Naive thymus-derived CD4-positive, alpha-beta T cell (primary cell): ENCODE measurements around the gene MINK1. TPM values are rescaled to one million over a fixed set of nuclear protein-coding genes. Genes with fewer than 3 reads are reported as not detected.

Source experiments
- ATAC-seq: fragments of 150-1000 bp; cut with Tn5 transposase; 2 replicates; pipeline ENCODE4 v1.10.0; 2021; ENCODE audit warnings: mild to moderate bottlenecking, moderate library complexity
- CTCF ChIA-PET: fragments of 350-600 bp; sonication (Branson Sonifier 250); formaldehyde crosslinking; loops from one replicate; lab custom pipeline; 2021; ENCODE audit warnings: antibody characterized with exemption; lab: Charles Lee
- POLR2A ChIA-PET: fragments of 350-600 bp; sonication (Branson Sonifier 250); formaldehyde crosslinking; loops from one replicate; lab custom pipeline; 2021; ENCODE audit warnings: antibody characterized with exemption, inconsistent platforms; lab: Charles Lee
- DNase-seq, 9 donors: peaks; one replicate each; pipeline versions ENCODE4 v3.0.0 to v3.0.0-alpha.2; 2020 to 2022; ENCODE audit warnings: mixed read lengths in 1 of 9
- H3K27ac ChIP-seq: one replicate; pipeline ENCODE4 v1.7.0; 2013; ENCODE audit warnings: mild to moderate bottlenecking, low read depth, low read length, moderate library complexity
- H3K27me3 ChIP-seq, 2 donors: one replicate each; pipeline ENCODE4 v1.7.0; 2013; ENCODE audit warnings: low read length in 2 of 2, mild to moderate bottlenecking in 2 of 2, moderate library complexity in 2 of 2; ENCODE audit not compliant: control insufficient read depth in 2 of 2, insufficient read depth in 2 of 2
- H3K36me3 ChIP-seq, 3 experiments: 1 replicate in 2 of 3; 2 replicates in 1 of 3; pipeline ENCODE4 v1.7.0; 2013; ENCODE audit warnings: low read length in 3 of 3, mild to moderate bottlenecking in 3 of 3, moderate library complexity in 1 of 3; ENCODE audit not compliant: insufficient read depth in 3 of 3, control insufficient read depth in 2 of 3
- H3K4me1 ChIP-seq, 2 donors: one replicate each; pipeline ENCODE4 v1.7.0; 2013; ENCODE audit warnings: low read length in 2 of 2, mild to moderate bottlenecking in 2 of 2, moderate library complexity in 1 of 2; ENCODE audit not compliant: control insufficient read depth in 2 of 2, insufficient read depth in 2 of 2
- H3K4me3 ChIP-seq: 2 replicates; pipeline ENCODE4 v1.7.0; 2013; ENCODE audit warnings: mild to moderate bottlenecking, low read length
- H3K9me3 ChIP-seq, 3 experiments: 1 replicate in 2 of 3; 2 replicates in 1 of 3; pipeline ENCODE4 v1.7.0; 2013; ENCODE audit warnings: low read length in 3 of 3; ENCODE audit not compliant: control insufficient read depth in 2 of 3
- H3K27ac Mint-ChIP-seq, 9 donors: one replicate each; pipeline ENCODE4 v1.8.0; 2020 to 2022; ENCODE audit warnings: mixed read lengths in 9 of 9, mild to moderate bottlenecking in 8 of 9, moderate library complexity in 5 of 9, inconsistent platforms in 2 of 9
- H3K27me3 Mint-ChIP-seq, 5 donors: one replicate each; pipeline ENCODE4 v1.8.0; 2021 to 2022; ENCODE audit warnings: mixed read lengths in 5 of 5, mild to moderate bottlenecking in 1 of 5
- H3K36me3 Mint-ChIP-seq, 5 donors: one replicate each; pipeline ENCODE4 v1.8.0; 2020 to 2022; ENCODE audit warnings: mixed read lengths in 5 of 5, mild to moderate bottlenecking in 3 of 5, inconsistent platforms in 1 of 5
- H3K4me1 Mint-ChIP-seq, 7 donors: one replicate each; pipeline ENCODE4 v1.8.0; 2020 to 2022; ENCODE audit warnings: mixed read lengths in 7 of 7, mild to moderate bottlenecking in 3 of 7, inconsistent platforms in 1 of 7
- H3K4me3 Mint-ChIP-seq, 10 donors: one replicate each; pipeline ENCODE4 v1.8.0; 2020 to 2022; ENCODE audit warnings: mild to moderate bottlenecking in 10 of 10, mixed read lengths in 10 of 10, moderate library complexity in 6 of 10, inconsistent platforms in 2 of 10
- H3K9me3 Mint-ChIP-seq, 11 donors: one replicate each; pipeline ENCODE4 v1.8.0; 2020 to 2022; ENCODE audit warnings: mixed read lengths in 11 of 11, mild to moderate bottlenecking in 4 of 11, inconsistent platforms in 1 of 11, moderate library complexity in 1 of 11
- intact Hi-C, 2 donors: fragments of 100-400 bp; cut with micrococcal nuclease; formaldehyde crosslinking; loops; one replicate each; pipeline ENCODE4 v1.15.1; 2023
- polyA plus RNA-seq, 2 donors: library from polyadenylated mRNA; unstranded; fragments of 300-500 nt; fragmentation: Illumina TruSeq; gene quantifications; one replicate each; pipeline ENCODE4 v1.2.3, GENCODE V29; 2021
- total RNA-seq, 6 experiments: library from RNA in 5 of 6; stranded (reverse) in 5 of 6; gene quantifications; 1 replicate in 5 of 6; 2 replicates in 1 of 6; pipeline ENCODE4 v1.2.3 and lab custom pipeline; 2021 to 2026

MINK1 gene
- total and polyA plus RNA-seq, 7 experiments from 2014 or later: 8.3 to 142 (median 102) TPM

DNA sequence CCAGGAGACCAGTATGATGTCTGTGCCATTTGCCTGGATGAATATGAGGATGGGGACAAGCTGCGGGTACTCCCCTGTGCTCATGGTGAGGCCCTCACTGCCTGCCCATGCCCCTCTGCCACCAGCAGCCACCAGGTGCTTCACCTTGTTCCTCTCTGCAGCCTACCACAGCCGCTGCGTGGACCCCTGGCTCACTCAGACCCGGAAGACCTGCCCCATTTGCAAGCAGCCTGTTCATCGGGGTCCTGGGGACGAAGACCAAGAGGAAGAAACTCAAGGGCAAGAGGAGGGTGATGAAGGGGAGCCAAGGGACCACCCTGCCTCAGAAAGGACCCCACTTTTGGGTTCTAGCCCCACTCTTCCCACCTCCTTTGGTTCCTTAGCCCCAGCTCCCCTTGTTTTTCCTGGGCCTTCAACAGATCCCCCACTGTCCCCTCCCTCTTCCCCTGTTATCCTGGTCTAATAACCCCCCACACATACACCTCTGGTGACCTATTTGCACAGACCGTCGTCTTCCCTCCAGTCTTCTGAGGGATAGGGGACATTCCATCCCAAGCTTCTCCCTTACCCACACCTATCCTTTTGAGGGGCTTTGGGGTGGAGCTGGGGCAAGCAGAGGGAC lies 111.5 kb downstream of the MINK1 start:
- peaks cover 0 to 6% (median 0%) of the 10 kb centered on the region in 11 donors for H3K9me3 Mint-ChIP-seq

DNA sequence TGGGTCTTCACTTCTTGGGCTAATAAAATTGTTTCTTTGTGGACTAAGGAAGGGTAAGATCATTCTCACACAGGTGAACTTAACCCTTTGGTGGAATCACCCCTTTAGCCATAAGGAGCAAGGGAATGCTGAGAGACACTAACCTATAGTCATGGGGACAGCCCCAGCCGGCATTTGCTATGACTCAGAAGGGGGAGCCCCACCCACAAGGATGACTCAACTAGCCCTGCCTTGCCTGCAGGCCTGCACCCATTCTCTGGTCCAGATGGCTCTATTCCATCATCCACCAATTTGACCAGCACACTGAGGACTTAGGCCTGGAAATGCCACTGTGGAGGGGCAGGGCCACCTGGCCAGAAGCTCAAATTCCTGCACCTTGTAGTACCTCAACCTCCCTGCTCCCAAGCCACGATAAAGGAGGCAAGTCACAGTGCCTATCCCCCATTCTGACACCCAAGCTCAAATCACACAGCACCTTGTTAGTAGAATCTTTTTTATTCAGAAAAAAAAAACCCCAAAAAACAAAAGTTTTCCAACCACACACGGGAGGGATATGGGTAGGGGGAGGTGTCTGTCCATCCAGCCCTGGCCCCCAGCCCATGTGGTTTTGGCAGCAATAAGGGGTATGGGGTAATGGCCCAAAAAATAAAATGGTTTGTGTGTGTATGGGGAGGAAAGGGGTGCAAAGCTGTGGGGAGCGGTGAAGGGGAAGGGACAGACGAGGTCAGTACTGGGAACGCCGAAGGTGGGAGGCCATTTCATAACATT lies 112.2 kb downstream of the MINK1 start:
- DNase-seq (peak in 3 of 9 donors; percentile 35 to 83 (median 70)), ATAC-seq (peak; percentile 32)
- Mint-ChIP-seq H3K9me3 (peaks cover 0 to 6% (median 0%) of the 10 kb centered on the region in 11 donors), H3K27ac (peak overlapping the region; percentile 68 to 98 (median 93)), H3K36me3 (peaks cover 5 to 65% (median 37%) of the 10 kb centered on the region in 5 donors), H3K27me3 (peaks cover 0 to 2% (median 0%) of the 10 kb centered on the region in 5 donors), H3K4me3 (peak overlapping the region; percentile 86 to 100 (median 96)), H3K4me1 (peaks cover 58 to 66% (median 60%) of the 10 kb centered on the region in 7 donors)
- H3K36me3 ChIP-seq: peaks cover 14 to 48% (median 16%) of the 10 kb centered on the region in 3 experiments
- peaks cover 51 to 52% of the 10 kb centered on the region in 2 donors for H3K4me1 ChIP-seq
- H3K27ac ChIP-seq: peak overlapping the region; percentile 89
- ChIA-PET CTCF (interaction anchor here (0.6 to 2.1 kb wide), 2 partner anchors 22 to 46 kb away, joined by 3 to 9 read pairs; partner anchors contain the start of gene SPAG7), POLR2A (interaction anchor here (0.5 to 13.0 kb wide), 11 partner anchors 23 to 305 kb away, joined by 3 to 278 read pairs (median 4); partner anchors contain the start of genes C17orf107, CAMTA2, INCA1 and KIF1C)
- H3K4me3 ChIP-seq: peak overlapping the region; percentile 56
- intact Hi-C loops: loop anchor here (5.0 to 10.0 kb wide), 4 partner anchors 113 to 1709 kb away; partner anchors contain the start of genes ZNF594 (in 2 of the 2), C17orf100 (in 1 of the 2), MED31 (in 1 of the 2) and MINK1 (in 1 of the 2)
- H3K27me3 ChIP-seq: no peaks in the 10 kb centered on the region
- H3K9me3 ChIP-seq: no peaks in the 10 kb centered on the region

More for the DNA sequence above, 111.5 kb downstream of the MINK1 start:
- ChIA-PET CTCF (interaction anchor here (0.7 to 2.1 kb wide), 2 partner anchors 23 to 45 kb away, joined by 3 to 9 read pairs; partner anchors contain the start of gene SPAG7), POLR2A (interaction anchor here (0.6 to 13.0 kb wide), 7 partner anchors 9 to 53 kb away, joined by 3 to 278 read pairs (median 5); partner anchors contain the start of genes INCA1, KIF1C and SPAG7)
- Mint-ChIP-seq H3K27me3 (peaks cover 0 to 2% (median 0%) of the 10 kb centered on the region in 5 donors), H3K27ac (peak overlapping the region; percentile 68 to 98 (median 93)), H3K4me1 (peaks cover 55 to 68% (median 62%) of the 10 kb centered on the region in 7 donors), H3K36me3 (peaks cover 5 to 65% (median 42%) of the 10 kb centered on the region in 5 donors), H3K4me3 (peak overlapping the region; percentile 86 to 100 (median 96))
- H3K4me1 ChIP-seq: peaks cover 50 to 51% of the 10 kb centered on the region in 2 donors
- peaks cover 14 to 50% (median 16%) of the 10 kb centered on the region in 3 experiments for H3K36me3 ChIP-seq
- DNase-seq (no peak), ATAC-seq (no peak)
- peak overlapping the region; percentile 89 for H3K27ac ChIP-seq
- no peaks in the 10 kb centered on the region for H3K9me3 ChIP-seq
- intact Hi-C loops: loop anchor here (1.0 to 10.0 kb wide), 5 partner anchors 23 to 1710 kb away; partner anchors contain the start of genes ZNF594 (in 2 of the 2), C17orf100 (in 1 of the 2), MED31 (in 1 of the 2) and MINK1 (in 1 of the 2)
- peak overlapping the region; percentile 56 for H3K4me3 ChIP-seq
- no peaks in the 10 kb centered on the region for H3K27me3 ChIP-seq

DNA sequence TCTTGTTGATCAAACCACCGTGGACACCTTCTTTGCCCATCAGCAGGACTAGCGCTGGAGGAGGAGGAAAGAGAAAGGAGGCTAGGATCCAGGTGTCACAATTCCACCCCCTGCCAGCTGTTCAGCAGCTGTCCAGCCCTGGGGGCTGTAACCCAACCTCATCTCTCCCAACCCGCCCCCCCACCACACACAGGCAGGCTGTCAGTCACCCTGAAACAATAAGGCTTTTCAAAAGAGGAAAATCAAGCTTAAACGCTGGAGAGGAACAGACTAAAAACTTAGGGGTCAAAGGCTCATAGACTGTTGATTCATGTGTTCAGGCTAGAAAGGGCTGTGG lies 112.8 kb downstream of the MINK1 start:
- ChIA-PET CTCF (interaction anchor here (0.6 to 2.1 kb wide), 2 partner anchors 21 to 46 kb away, joined by 3 to 9 read pairs; partner anchors contain the start of gene SPAG7), POLR2A (interaction anchor here (0.5 to 13.0 kb wide), 11 partner anchors 22 to 304 kb away, joined by 3 to 278 read pairs (median 4); partner anchors contain the start of genes C17orf107, CAMTA2, INCA1 and KIF1C)
- Mint-ChIP-seq H3K27ac (peak overlapping the region in 8 of 9 donors; percentile 92 to 98 (median 94)), H3K4me1 (peaks cover 63 to 70% (median 64%) of the 10 kb centered on the region in 7 donors), H3K27me3 (peaks cover 0 to 2% (median 0%) of the 10 kb centered on the region in 5 donors), H3K36me3 (peaks cover 5 to 62% (median 37%) of the 10 kb centered on the region in 5 donors), H3K4me3 (peak overlapping the region; percentile 92 to 100 (median 96)), H3K9me3 (peaks cover 0 to 6% (median 0%) of the 10 kb centered on the region in 11 donors)
- Histone ChIP-seq H3K27ac (peak overlapping the region; percentile 89), H3K36me3 (peaks cover 14 to 46% (median 16%) of the 10 kb centered on the region in 3 experiments), H3K9me3 (no peaks in the 10 kb centered on the region), H3K27me3 (no peaks in the 10 kb centered on the region), H3K4me3 (peak overlapping the region; percentile 98), H3K4me1 (peaks cover 51 to 57% of the 10 kb centered on the region in 2 donors)
- intact Hi-C loops: loop anchor here (2.0 to 10.0 kb wide), 5 partner anchors 113 to 1709 kb away; partner anchors contain the start of genes MINK1 (in 2 of the 2), ZNF594 (in 2 of the 2), C17orf100 (in 1 of the 2) and MED31 (in 1 of the 2)
- DNase-seq: no peak
- ATAC-seq: no peak

DNA sequence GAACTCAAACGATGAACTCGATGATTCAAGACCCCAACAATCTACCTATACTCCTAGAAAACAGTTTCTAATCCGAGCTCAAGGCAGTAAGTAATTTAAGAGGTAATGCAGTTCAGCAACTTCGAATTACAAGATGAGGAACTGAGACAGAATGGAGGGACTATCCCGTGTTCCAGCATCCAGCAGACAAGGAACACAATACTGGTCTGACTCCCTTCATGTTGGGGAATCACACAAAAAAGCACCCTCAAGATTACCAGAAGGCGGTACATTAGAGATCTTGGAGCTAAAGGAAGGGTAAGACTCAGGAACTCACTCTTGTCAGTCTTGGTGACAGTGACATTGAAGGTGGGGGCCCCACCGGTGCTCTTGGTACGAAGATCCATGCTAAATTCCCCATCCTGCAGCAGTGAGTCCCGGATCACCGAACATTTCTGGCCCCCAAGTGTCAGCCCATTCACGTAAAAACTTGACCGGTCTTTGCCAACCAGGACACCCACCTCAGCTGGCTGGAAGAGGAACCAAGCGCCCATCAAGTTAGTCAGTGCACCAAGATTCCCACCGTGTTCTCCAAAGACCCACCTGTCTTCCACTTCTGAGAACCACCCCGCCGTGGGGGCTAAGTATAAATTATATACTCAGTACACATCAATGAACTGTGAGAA lies 113.3 kb downstream of the MINK1 start:
- Histone ChIP-seq H3K4me3 (peak overlapping the region; percentile 98), H3K36me3 (peaks cover 14 to 46% (median 16%) of the 10 kb centered on the region in 3 experiments), H3K27ac (peak overlapping the region; percentile 89), H3K27me3 (no peaks in the 10 kb centered on the region), H3K9me3 (no peaks in the 10 kb centered on the region), H3K4me1 (peaks cover 51 to 57% of the 10 kb centered on the region in 2 donors)
- intact Hi-C loops: loop anchor here (2.0 to 10.0 kb wide), 5 partner anchors 114 to 1708 kb away; partner anchors contain the start of genes MINK1 (in 2 of the 2), ZNF594 (in 2 of the 2), C17orf100 (in 1 of the 2) and MED31 (in 1 of the 2)
- CTCF ChIA-PET: interaction anchor here (2.1 kb wide), 1 partner anchor 21 kb away, joined by 9 read pairs; the partner anchor contains the start of gene SPAG7
- peak overlapping the region; percentile 70 to 98 (median 93) for H3K27ac Mint-ChIP-seq
- peak overlapping the region; percentile 92 to 100 (median 96) for H3K4me3 Mint-ChIP-seq
- peaks cover 0 to 6% (median 0%) of the 10 kb centered on the region in 11 donors for H3K9me3 Mint-ChIP-seq
- H3K36me3 Mint-ChIP-seq: peaks cover 5 to 57% (median 34%) of the 10 kb centered on the region in 5 donors
- peaks cover 0 to 2% (median 0%) of the 10 kb centered on the region in 5 donors for H3K27me3 Mint-ChIP-seq
- no peak for ATAC-seq
- no peak for DNase-seq
- H3K4me1 Mint-ChIP-seq: peaks cover 59 to 70% (median 65%) of the 10 kb centered on the region in 7 donors
- POLR2A ChIA-PET: interaction anchor here (0.8 to 13.0 kb wide), 10 partner anchors 22 to 156 kb away, joined by 3 to 278 read pairs (median 4); partner anchors contain the start of genes C17orf107, CAMTA2, INCA1 and KIF1C

DNA sequence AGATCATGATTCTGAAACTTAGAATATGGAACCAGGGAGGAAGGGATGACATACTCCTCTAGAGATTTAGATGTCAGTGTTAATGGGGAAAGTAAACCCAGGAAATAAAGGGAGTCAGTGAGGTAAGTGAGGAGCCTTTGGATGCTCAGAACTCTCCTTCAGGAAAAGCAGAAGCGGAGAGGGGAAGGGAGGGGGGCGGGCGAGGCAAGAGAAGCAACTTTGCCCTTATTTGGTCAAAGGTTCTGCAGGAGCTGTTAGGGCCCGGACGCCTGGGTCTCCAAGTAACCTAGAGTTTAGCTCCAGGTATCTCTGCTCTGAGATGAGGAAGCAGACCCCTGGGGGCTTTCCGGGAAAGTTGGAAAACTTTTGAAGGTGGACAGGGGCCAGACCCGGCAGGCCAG lies 113.9 kb downstream of the MINK1 start:
- Mint-ChIP-seq H3K4me3 (peak overlapping the region; percentile 92 to 100 (median 96)), H3K4me1 (peaks cover 53 to 64% (median 62%) of the 10 kb centered on the region in 7 donors), H3K27ac (peak overlapping the region; percentile 70 to 98 (median 93)), H3K27me3 (peaks cover 0 to 2% (median 0%) of the 10 kb centered on the region in 5 donors), H3K36me3 (peaks cover 5 to 51% (median 30%) of the 10 kb centered on the region in 5 donors), H3K9me3 (peaks cover 0 to 5% (median 0%) of the 10 kb centered on the region in 11 donors)
- H3K36me3 ChIP-seq: peaks cover 14 to 46% (median 16%) of the 10 kb centered on the region in 3 experiments
- peak overlapping the region; percentile 89 for H3K27ac ChIP-seq
- H3K9me3 ChIP-seq: no peaks in the 10 kb centered on the region
- DNase-seq (no peak), ATAC-seq (no peak)
- POLR2A ChIA-PET: interaction anchor here (0.6 to 13.0 kb wide), 12 partner anchors 8 to 235 kb away, joined by 3 to 278 read pairs (median 8); partner anchors contain the start of genes C17orf107, CAMTA2, INCA1 and KIF1C
- peak overlapping the region; percentile 98 for H3K4me3 ChIP-seq
- intact Hi-C loops: loop anchor here (2.0 to 10.0 kb wide), 5 partner anchors 114 to 1708 kb away; partner anchors contain the start of genes MINK1 (in 2 of the 2), ZNF594 (in 2 of the 2), C17orf100 (in 1 of the 2) and MED31 (in 1 of the 2)
- CTCF ChIA-PET: interaction anchor here (2.1 to 2.3 kb wide), 2 partner anchors 20 kb away, joined by 9 to 12 read pairs; partner anchors contain the start of gene SPAG7
- no peaks in the 10 kb centered on the region for H3K27me3 ChIP-seq
- H3K4me1 ChIP-seq: peaks cover 46 to 54% of the 10 kb centered on the region in 2 donors
